Activated effector memory CD4-positive, alpha-beta T cell treated with Interleukin-2 at 50 U/mL for 16 hours (primary cell): ENCODE data around the gene AGAP2.

ENCODE experiments used
- DNase-seq: peaks from one replicate; pipeline ENCODE4 v3.0.0-alpha.2; 2020

The AGAP2 gene

GRCh38 chr12:57752668-57753000 is 14.1 kb upstream of the AGAP2 start:
- DNase-seq, result no peak

GRCh38 chr12:57751788-57752667 is 13.5 kb upstream of the AGAP2 start, which contains the start of gene CDK4:
Gene CDK4 (minus strand): TSS chr12:57752310. CDS start chr12:57751717, 593 bp downstream.
- DNase-seq, result peak; percentile 99

- no peak for DNase-seq
Measured at GRCh38 chr12:57751432-57751787, 12.9 kb upstream of the AGAP2 start.

GRCh38 chr12:57750561-57751431 is 12.3 kb upstream of the AGAP2 start:
- no peak for DNase-seq

- DNase-seq, result no peak
Measured at GRCh38 chr12:57749061-57749460, 10.5 kb upstream of the AGAP2 start.

GRCh38 chr12:57746025-57746424 is 7.5 kb upstream of the AGAP2 start:
- no peak for DNase-seq

- DNase-seq, result no peak
Measured at GRCh38 chr12:57745485-57745881, 6.9 kb upstream of the AGAP2 start.

- DNase-seq, result peak; percentile 88
Measured at GRCh38 chr12:57744777-57745484, 6.4 kb upstream of the AGAP2 start, which contains the start of gene TSPAN31. Gene TSPAN31 (plus strand): TSS chr12:57745039. CDS start chr12:57745155, 116 bp downstream.

GRCh38 chr12:57744194-57744776 is 5.7 kb upstream of the AGAP2 start:
- no peak for DNase-seq

- no peak for DNase-seq
Measured at GRCh38 chr12:57743769-57744168, 5.2 kb upstream of the AGAP2 start.

GRCh38 chr12:57741844-57742738 is 3.5 kb upstream of the AGAP2 start:
- DNase-seq, result peak; percentile 74

- DNase-seq, result no peak
Measured at GRCh38 chr12:57741413-57741789, 2.9 kb upstream of the AGAP2 start.

- DNase-seq, result peak; percentile 74
Measured at GRCh38 chr12:57740656-57741412, 2.3 kb upstream of the AGAP2 start.

GRCh38 chr12:57739914-57740538 is 1.5 kb upstream of the AGAP2 start:
- no peak for DNase-seq

- DNase-seq, result no peak
Measured at GRCh38 chr12:57739387-57739786, 845 bp upstream of the AGAP2 start.

GRCh38 chr12:57737467-57738460 is 778 bp downstream of the AGAP2 start:
- no peak for DNase-seq

GRCh38 chr12:57736741-57737466 is 1.6 kb downstream of the AGAP2 start:
- no peak for DNase-seq

GRCh38 chr12:57735952-57736740 is 2.4 kb downstream of the AGAP2 start:
- no peak for DNase-seq
